Transverse colon (tissue), 4 donors: ENCODE measurements around the gene RALBP1. TPM values are rescaled to one million over a fixed set of nuclear protein-coding genes. Genes with fewer than 3 reads are reported as not detected.

ENCODE experiments used
- DNase-seq: peaks from one replicate; pipeline ENCODE4 v3.0.0-alpha.2; 2019
- H3K27ac ChIP-seq, 4 donors: fragments of 200-600 bp; sonication (generic); 2 replicates each; pipeline ENCODE4 v1.5.1; 2016 to 2018; ENCODE audit warnings: inconsistent platforms in 4 of 4
- H3K27me3 ChIP-seq: fragments of 200-600 bp; sonication (generic); 2 replicates; pipeline ENCODE4 v1.5.1; 2017; ENCODE audit warnings: inconsistent platforms
- H3K36me3 ChIP-seq, 4 donors: fragments of 200-600 bp; sonication (generic); 2 replicates each; pipeline ENCODE4 v1.5.1; 2017 to 2019; ENCODE audit warnings: inconsistent platforms in 4 of 4
- H3K4me1 ChIP-seq, 4 donors: fragments of 200-600 bp; sonication (generic); 2 replicates each; pipeline ENCODE4 v1.5.1; 2017 to 2020; ENCODE audit warnings: inconsistent platforms in 4 of 4
- H3K4me3 ChIP-seq, 4 donors: fragments of 200-600 bp; sonication (generic); 1 replicate in 1 of 4; 2 replicates in 3 of 4; pipeline versions ENCODE4 v1.5.1 to v1.6.1; 2017 to 2019; ENCODE audit warnings: inconsistent platforms in 4 of 4
- H3K9me3 ChIP-seq, 2 donors: fragments of 200-600 bp; sonication (generic); 2 replicates each; pipeline ENCODE4 v1.5.1; 2017 to 2019; ENCODE audit warnings: inconsistent platforms in 2 of 2
- EP300 ChIP-seq: sonication (generic); formaldehyde crosslinking; IDR thresholded peaks from one replicate; pipeline ENCODE4 v1.6.1; 2017; ENCODE audit warnings: antibody characterized with exemption, low read depth
- POLR2A ChIP-seq: fragments of 450-650 bp; IDR thresholded peaks from one replicate; pipeline ENCODE4 v1.6.1; 2016; ENCODE audit warnings: antibody characterized with exemption, mild to moderate bottlenecking, moderate library complexity
- POLR2AphosphoS5 ChIP-seq, 3 donors: sonication (generic); formaldehyde crosslinking; IDR thresholded peaks; one replicate each; pipeline ENCODE4 v1.6.1; 2016; ENCODE audit warnings: antibody characterized with exemption in 3 of 3
- WGBS, 2 donors: methylation state at CpG; one replicate each; pipeline ENCODE4 v1.1.5; 2018; ENCODE audit warnings: low coverage in 1 of 2; 5-methylcytosine and 5-hydroxymethylcytosine counted together
- in situ Hi-C, 4 donors: fragments of 200-750 bp; cut with MboI; loops; one replicate each; pipeline versions ENCODE4 v1.15.0 to v1.15.1; 2017; ENCODE audit warnings: low sequenced_read_pairs in 3 of 4, low pct_ligation_motif_present in 1 of 4, low pct_unique_long_range_greater_than_20kb in 1 of 4
- intact Hi-C: fragments of 100-400 bp; cut with DNase I; formaldehyde crosslinking; loops from one replicate; pipeline ENCODE4 v1.15.1; 2023; ENCODE audit warnings: low total_unique reads
- total RNA-seq, 4 donors: library from RNA; depleted of rRNA; stranded (reverse); fragments of >200 nt; gene quantifications; one replicate each; pipeline ENCODE4 v1.1.0, GENCODE V29; 2016
- TF ChIP-seq, protein P1 (sequence below), 5 experiments: fragments of 200-600 bp in 3 of 5; fragments of 450-650 bp in 2 of 5; sonication (generic) in 3 of 5; IDR thresholded peaks; 1 replicate in 2 of 5; 2 replicates in 3 of 5; pipeline ENCODE4 v1.5.1; 2016 to 2017; ENCODE audit warnings: antibody characterized with exemption in 5 of 5, inconsistent platforms in 3 of 5, mild to moderate bottlenecking in 2 of 5, moderate library complexity in 1 of 5

RALBP1 gene
- total RNA-seq, 4 donors from 2014 or later = 34.2 to 93.3 (median 70.6) TPM

DNA sequence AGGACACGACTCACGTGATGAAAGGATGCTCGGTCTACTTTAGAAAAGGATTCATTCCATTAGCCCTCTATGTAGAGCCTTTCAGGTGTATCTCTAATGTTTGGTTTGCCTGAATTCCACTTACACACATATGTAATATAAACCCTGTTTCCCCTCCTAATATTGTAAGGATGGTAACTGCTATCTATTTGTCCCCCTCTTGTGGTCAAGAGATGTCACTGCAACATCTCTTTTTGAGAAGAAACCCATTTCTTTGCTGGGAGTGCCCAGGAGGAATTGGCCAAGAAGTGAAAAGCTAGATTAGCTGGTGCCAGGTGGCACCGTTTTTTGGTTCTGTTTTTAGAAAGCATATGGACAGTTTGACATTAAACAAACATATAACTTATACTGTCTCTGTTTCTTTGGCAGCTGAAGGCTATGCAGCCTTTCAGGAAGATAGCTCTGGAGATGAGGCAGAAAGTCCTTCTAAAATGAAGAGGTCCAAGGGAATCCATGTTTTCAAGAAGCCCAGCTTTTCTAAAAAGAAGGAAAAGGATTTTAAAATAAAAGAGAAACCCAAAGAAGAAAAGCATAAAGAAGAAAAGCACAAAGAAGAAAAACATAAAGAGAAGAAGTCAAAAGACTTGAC, 41.2 kb downstream of the RALBP1 start:
- WGBS, 2 donors = 72 to 74% methylated on average over 4 of the region's 4 CpGs
- Histone ChIP-seq H3K9me3 (no peaks in the 10 kb centered on the region), H3K27ac (peak overlapping the region in 1 of 4 donors; percentile 34), H3K4me3 (no peak overlapping the region), H3K36me3 (peaks cover 0 to 10% (median 0%) of the 10 kb centered on the region in 4 donors), H3K27me3 (no peaks in the 10 kb centered on the region), H3K4me1 (peaks cover 0 to 17% (median 0%) of the 10 kb centered on the region in 4 donors)
- in situ Hi-C loops (loop anchor here in 3 of 4 donors (25.0 kb wide), 2 partner anchors 179 to 454 kb away; partner anchors contain the start of gene TWSG1 (in 2 of the 3)), intact Hi-C loops (no loop called here)
- no peak for TF ChIP-seq POLR2AphosphoS5 (IDR thresholded peaks at IDR 0.05)
- TF ChIP-seq, protein P1, sequence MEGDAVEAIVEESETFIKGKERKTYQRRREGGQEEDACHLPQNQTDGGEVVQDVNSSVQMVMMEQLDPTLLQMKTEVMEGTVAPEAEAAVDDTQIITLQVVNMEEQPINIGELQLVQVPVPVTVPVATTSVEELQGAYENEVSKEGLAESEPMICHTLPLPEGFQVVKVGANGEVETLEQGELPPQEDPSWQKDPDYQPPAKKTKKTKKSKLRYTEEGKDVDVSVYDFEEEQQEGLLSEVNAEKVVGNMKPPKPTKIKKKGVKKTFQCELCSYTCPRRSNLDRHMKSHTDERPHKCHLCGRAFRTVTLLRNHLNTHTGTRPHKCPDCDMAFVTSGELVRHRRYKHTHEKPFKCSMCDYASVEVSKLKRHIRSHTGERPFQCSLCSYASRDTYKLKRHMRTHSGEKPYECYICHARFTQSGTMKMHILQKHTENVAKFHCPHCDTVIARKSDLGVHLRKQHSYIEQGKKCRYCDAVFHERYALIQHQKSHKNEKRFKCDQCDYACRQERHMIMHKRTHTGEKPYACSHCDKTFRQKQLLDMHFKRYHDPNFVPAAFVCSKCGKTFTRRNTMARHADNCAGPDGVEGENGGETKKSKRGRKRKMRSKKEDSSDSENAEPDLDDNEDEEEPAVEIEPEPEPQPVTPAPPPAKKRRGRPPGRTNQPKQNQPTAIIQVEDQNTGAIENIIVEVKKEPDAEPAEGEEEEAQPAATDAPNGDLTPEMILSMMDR (IDR thresholded peaks at IDR 0.05) = peak; percentile 75 to 91 (median 81)
- DNase-seq = no peak

- in situ Hi-C loops = loop anchor here in 3 of 4 donors (25.0 kb wide), 2 partner anchors 181 to 456 kb away; partner anchors contain the start of gene TWSG1 (in 2 of the 3)
These were observed 42.6 kb downstream of the RALBP1 start for GRCh38 chr18:9517869-9518268.

GRCh38 chr18:9519399-9519798, 44.1 kb downstream of the RALBP1 start:
- Histone ChIP-seq H3K36me3 (peaks cover 0 to 10% (median 0%) of the 10 kb centered on the region in 4 donors), H3K4me3 (no peak overlapping the region), H3K9me3 (no peaks in the 10 kb centered on the region), H3K4me1 (peaks cover 0 to 33% (median 7%) of the 10 kb centered on the region in 4 donors), H3K27ac (no peak overlapping the region), H3K27me3 (no peaks in the 10 kb centered on the region)
- intact Hi-C loops (no loop called here), in situ Hi-C loops (loop anchor here in 3 of 4 donors (25.0 kb wide), 2 partner anchors 182 to 457 kb away; partner anchors contain the start of gene TWSG1 (in 2 of the 3))
- TF ChIP-seq POLR2A (no peak), EP300 (no peak), POLR2AphosphoS5 (IDR thresholded peaks at IDR 0.05) (no peak)
- TF ChIP-seq, protein P1 (IDR thresholded peaks at IDR 0.05) = no peak
- no peak for DNase-seq
- WGBS, 2 donors = 63 to 79% methylated on average over 1 of the region's 1 CpG

More at GRCh38 chr18:9517869-9518268, 42.6 kb downstream of the RALBP1 start:
- WGBS, 2 donors = 78 to 80% methylated on average over 5 to 6 of the region's 6 CpGs
- no peak overlapping the region for H3K27ac ChIP-seq
- no peaks in the 10 kb centered on the region for H3K27me3 ChIP-seq
- no peaks in the 10 kb centered on the region for H3K9me3 ChIP-seq
- TF ChIP-seq, protein P1 (IDR thresholded peaks at IDR 0.05) = no peak
- no peak for TF ChIP-seq EP300
- no peak for TF ChIP-seq POLR2AphosphoS5 (IDR thresholded peaks at IDR 0.05)
- no peak for TF ChIP-seq POLR2A
- DNase-seq = no peak
- H3K4me3 ChIP-seq = no peak overlapping the region
- intact Hi-C loops = no loop called here
- H3K4me1 ChIP-seq = peaks cover 0 to 29% (median 7%) of the 10 kb centered on the region in 4 donors
- H3K36me3 ChIP-seq = peaks cover 0 to 10% (median 0%) of the 10 kb centered on the region in 4 donors

DNA sequence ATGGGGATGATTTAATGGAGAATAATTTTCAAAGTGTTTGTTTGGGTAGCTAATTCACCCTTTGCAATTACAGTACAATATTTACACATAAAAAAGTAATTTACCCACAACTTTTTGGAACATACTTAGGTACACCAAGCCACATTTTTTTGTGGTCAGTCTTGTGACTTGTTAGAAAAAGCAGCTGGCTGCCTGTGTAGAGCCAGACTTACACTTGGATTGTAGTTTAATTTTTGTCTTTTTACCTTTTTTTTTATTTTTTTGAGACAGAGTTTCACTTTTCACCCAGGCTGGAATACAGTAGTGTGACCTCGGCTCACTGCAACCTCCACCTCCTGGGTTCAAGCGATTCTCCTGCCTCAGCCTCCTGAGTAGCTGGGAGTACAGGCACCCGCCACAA, 45.4 kb downstream of the RALBP1 start:
- no peak overlapping the region for H3K27ac ChIP-seq
- no peak for DNase-seq
- 95% methylated on average over 3 of the region's 3 CpGs; no CpG with 5 or more reads in 1 of the 2 donors for WGBS, 2 donors
- peaks cover 0 to 11% (median 0%) of the 10 kb centered on the region in 4 donors for H3K36me3 ChIP-seq
- in situ Hi-C loops (loop anchor here in 3 of 4 donors (25.0 kb wide), 2 partner anchors 183 to 458 kb away; partner anchors contain the start of gene TWSG1 (in 2 of the 3)), intact Hi-C loops (no loop called here)
- H3K27me3 ChIP-seq = no peaks in the 10 kb centered on the region
- H3K9me3 ChIP-seq = no peaks in the 10 kb centered on the region
- H3K4me1 ChIP-seq = peaks cover 0 to 33% (median 7%) of the 10 kb centered on the region in 4 donors
- TF ChIP-seq, protein P1 (IDR thresholded peaks at IDR 0.05) = no peak
- TF ChIP-seq POLR2AphosphoS5 (IDR thresholded peaks at IDR 0.05) (no peak), POLR2A (no peak), EP300 (no peak)
- no peak overlapping the region for H3K4me3 ChIP-seq
